Uterus (tissue), 2 donors: Measurements from ENCODE around the gene KCNJ3.

Source experiments
- CTCF ChIP-seq, 4 experiments: fragments of 200-600 bp in 2 of 4; fragments of 450-650 bp in 2 of 4; sonication (generic) in 2 of 4; IDR thresholded peaks; one replicate each; pipeline ENCODE4 v1.5.1; 2016 to 2019; ENCODE audit warnings: antibody characterized with exemption in 4 of 4, mild to moderate bottlenecking in 2 of 4, moderate library complexity in 1 of 4
- POLR2A ChIP-seq, 2 donors: fragments of 450-650 bp; IDR thresholded peaks; one replicate each; pipeline ENCODE4 v1.6.1; 2016; ENCODE audit warnings: antibody characterized with exemption in 2 of 2, mild to moderate bottlenecking in 1 of 2, moderate library complexity in 1 of 2

GRCh38 chr2:154686162-154686561 lies 12.3 kb upstream of the KCNJ3 start:
- no peak for TF ChIP-seq CTCF (IDR thresholded peaks at IDR 0.05)
- no peak for TF ChIP-seq POLR2A (IDR thresholded peaks at IDR 0.05)
